MM.1S (cell line): Measurements from ENCODE around the gene CASQ1.

Source experiments
- DNase-seq: peaks from one replicate; pipeline ENCODE4 v3.0.0-alpha.2; 2015
- H2AFZ ChIP-seq: fragments of 300-600 bp; sonication (generic); 2 replicates; pipeline ENCODE4 v1.6.0; 2016; ENCODE audit warnings: antibody characterized with exemption, low read length
- H3F3A ChIP-seq: fragments of 300-600 bp; sonication (generic); 2 replicates; pipeline ENCODE4 v1.6.1; 2016; ENCODE audit warnings: mild to moderate bottlenecking, antibody characterized with exemption, low read length, moderate library complexity, mixed read lengths; ENCODE audit not compliant: insufficient read depth
- H3K27ac ChIP-seq: fragments of 300-600 bp; sonication (generic); 2 replicates; pipeline ENCODE4 v1.5.1; 2016; ENCODE audit warnings: mild to moderate bottlenecking, low read length
- H3K27me3 ChIP-seq: fragments of 300-600 bp; sonication (generic); replicated peaks from 2 replicates; pipeline ENCODE4 v1.6.0; 2016; ENCODE audit warnings: low read length; ENCODE audit not compliant: insufficient read depth
- H3K36me3 ChIP-seq: fragments of 300-600 bp; sonication (generic); replicated peaks from 2 replicates; pipeline ENCODE4 v1.6.1; 2016; ENCODE audit warnings: mild to moderate bottlenecking, low read length, mixed read lengths; ENCODE audit not compliant: insufficient read depth
- H3K4me1 ChIP-seq: fragments of 300-600 bp; sonication (generic); 2 replicates; pipeline ENCODE4 v1.6.1; 2016; ENCODE audit warnings: low read length, mixed read lengths
- H3K4me2 ChIP-seq: fragments of 300-600 bp; sonication (generic); 2 replicates; pipeline ENCODE4 v1.6.0; 2016; ENCODE audit warnings: low read depth, low read length
- H3K4me3 ChIP-seq: fragments of 300-600 bp; sonication (generic); 2 replicates; pipeline ENCODE4 v1.5.1; 2016; ENCODE audit warnings: low read length, mixed read lengths
- H3K79me2 ChIP-seq: fragments of 300-600 bp; sonication (generic); 2 replicates; pipeline ENCODE4 v1.6.1; 2016; ENCODE audit warnings: mixed run types, low read length, mixed read lengths
- H3K9ac ChIP-seq: fragments of 300-600 bp; sonication (generic); 2 replicates; pipeline ENCODE4 v1.6.1; 2016; ENCODE audit warnings: low read length, mixed read lengths
- H3K9me2 ChIP-seq: fragments of 300-600 bp; sonication (generic); replicated peaks from 2 replicates; pipeline ENCODE4 v1.6.1; 2016; ENCODE audit warnings: mild to moderate bottlenecking, low read length, mixed read lengths; ENCODE audit not compliant: insufficient read depth
- H3K9me3 ChIP-seq: fragments of 300-600 bp; sonication (generic); replicated peaks from 2 replicates; pipeline ENCODE4 v1.6.1; 2016; ENCODE audit warnings: mild to moderate bottlenecking, low read length, mixed read lengths; ENCODE audit not compliant: insufficient read depth
- H4K20me1 ChIP-seq: fragments of 300-600 bp; sonication (generic); 2 replicates; pipeline ENCODE4 v1.6.1; 2016; ENCODE audit warnings: mild to moderate bottlenecking, low read length, moderate library complexity, mixed read lengths; ENCODE audit not compliant: insufficient read depth
- CTCF ChIP-seq: fragments of 300-600 bp; sonication (generic); IDR thresholded peaks from 2 replicates; pipeline ENCODE4 v1.5.1; 2016; ENCODE audit warnings: antibody characterized with exemption, low read length, mixed read lengths
- EZH2 ChIP-seq: fragments of 300-600 bp; sonication (generic); optimal IDR thresholded peaks from 2 replicates; pipeline ENCODE3; 2017; ENCODE audit warnings: low read depth, mild to moderate bottlenecking, antibody characterized with exemption, low read length, mixed read lengths
- EZH2phosphoT487 ChIP-seq: fragments of 300-600 bp; sonication (generic); IDR thresholded peaks from 2 replicates; pipeline ENCODE4 v1.6.1; 2018; ENCODE audit warnings: antibody characterized with exemption, low read length

CASQ1 gene

GRCh38 chr1:160200786-160201185 lies 10.4 kb downstream of the CASQ1 start:
- Histone ChIP-seq H3K9me2 (no peaks in the 10 kb centered on the region), H3F3A (peaks cover 16% of the 10 kb centered on the region), H3K4me3 (no peak overlapping the region), H3K79me2 (peaks cover 5% of the 10 kb centered on the region), H3K27ac (no peak overlapping the region), H3K27me3 (no peaks in the 10 kb centered on the region), H3K4me1 (peaks cover 18% of the 10 kb centered on the region), H3K9ac (no peak overlapping the region), H3K36me3 (no peaks in the 10 kb centered on the region), H4K20me1 (no peaks in the 10 kb centered on the region), H3K4me2 (no peak overlapping the region), H3K9me3 (no peaks in the 10 kb centered on the region), H2AFZ (no peak overlapping the region)
- TF ChIP-seq CTCF (no peak), EZH2 (no peak)
- DNase-seq, result no peak

- Histone ChIP-seq H3K27me3 (no peaks in the 10 kb centered on the region), H3K79me2 (peaks cover 43% of the 10 kb centered on the region), H3K36me3 (no peaks in the 10 kb centered on the region), H3K9ac (peak overlapping the region; percentile 55), H3K4me3 (peak overlapping the region; percentile 48), H3K9me3 (no peaks in the 10 kb centered on the region), H2AFZ (peak overlapping the region; percentile 81), H3K9me2 (no peaks in the 10 kb centered on the region), H3K27ac (peak overlapping the region; percentile 86), H3K4me2 (peak overlapping the region; percentile 80), H3K4me1 (peaks cover 24% of the 10 kb centered on the region), H4K20me1 (no peaks in the 10 kb centered on the region), H3F3A (peaks cover 30% of the 10 kb centered on the region)
- DNase-seq, result peak; percentile 68
- TF ChIP-seq EZH2phosphoT487 (no peak), CTCF (no peak), EZH2 (no peak)
Observed at GRCh38 chr1:160204526-160205241, 14.3 kb downstream of the CASQ1 start.

GRCh38 chr1:160205242-160206035 lies 15.1 kb downstream of the CASQ1 start, which contains the start of gene PEA15:
TSS of gene PEA15 (plus strand) at chr1:160205384. CDS start at chr1:160211545, 6,161 bp downstream.
- Histone ChIP-seq H3K27me3 (no peaks in the 10 kb centered on the region), H3K4me2 (peak within 1 kb of the TSS; percentile 91), H3F3A (peaks cover 30% of the 10 kb centered on the region), H3K9me2 (no peaks in the 10 kb centered on the region), H3K9ac (peak within 1 kb of the TSS; percentile 93), H2AFZ (peak within 1 kb of the TSS; percentile 81), H4K20me1 (no peaks in the 10 kb centered on the region), H3K9me3 (no peaks in the 10 kb centered on the region), H3K4me1 (peaks cover 24% of the 10 kb centered on the region), H3K79me2 (peaks cover 51% of the 10 kb centered on the region), H3K4me3 (peak within 1 kb of the TSS; percentile 96), H3K36me3 (no peaks in the 10 kb centered on the region), H3K27ac (peak within 1 kb of the TSS; percentile 86)
- DNase-seq, result peak; percentile 85
- TF ChIP-seq EZH2 (no peak), EZH2phosphoT487 (no peak), CTCF (no peak)
